GM21619 (cell line): ENCODE data around the gene MYO10.
"Not testable (repeated sequence)": the region's sequence is repeated elsewhere in the genome, so short reads cannot be mapped to it uniquely, and the experiment has no call there.

ENCODE experiments used
- ATAC-seq: cut with Tn5 transposase; IDR thresholded peaks from one replicate; pipeline ENCODE4 v1.9.1; 2021; ENCODE audit not compliant: unreplicated experiment

The MYO10 gene

GRCh38 chr5:16864631-16865131 is 71.4 kb downstream of the MYO10 start:
- ATAC-seq: no peak

GRCh38 chr5:16863469-16863946 is 72.6 kb downstream of the MYO10 start:
- no peak for ATAC-seq

DNA sequence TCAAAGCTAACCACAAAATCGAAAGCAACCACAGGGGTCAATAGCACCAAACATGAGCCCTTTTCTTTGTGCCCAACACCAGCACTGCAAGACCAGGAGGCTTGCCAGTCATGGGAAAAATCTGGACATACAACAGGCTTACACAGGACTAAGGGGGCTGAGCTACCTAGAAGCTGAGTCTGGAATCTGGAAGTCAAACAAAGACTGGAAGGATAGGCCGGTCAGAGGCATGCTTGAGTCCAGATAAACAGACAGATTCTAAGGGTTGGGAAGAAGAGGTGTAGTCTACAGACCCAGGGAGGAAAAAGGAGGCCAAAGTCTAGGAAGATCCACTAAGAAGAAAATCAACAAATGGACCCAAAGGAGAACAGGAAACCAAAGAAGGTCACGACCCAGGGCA is 73.3 kb downstream of the MYO10 start:
- ATAC-seq: no peak

DNA sequence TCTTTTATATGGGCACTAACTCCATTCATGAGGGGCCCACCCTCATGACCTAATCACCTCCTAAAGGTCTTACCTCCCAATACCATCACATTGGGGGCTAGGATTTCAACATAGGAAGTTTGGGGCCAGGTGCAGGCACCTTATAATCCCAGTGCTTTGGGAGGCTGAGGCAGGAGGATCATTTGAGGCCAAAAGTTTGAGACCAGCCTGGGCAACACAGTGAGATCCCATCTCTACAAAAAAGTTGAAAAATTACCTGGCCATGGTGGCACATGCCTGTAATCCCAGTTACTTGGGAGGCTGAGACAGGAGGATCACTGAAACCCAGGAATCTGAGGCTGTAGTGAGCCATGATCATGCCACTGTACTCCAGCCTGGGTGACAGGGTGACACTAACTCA is 76.7 kb downstream of the MYO10 start:
- no peak for ATAC-seq

DNA sequence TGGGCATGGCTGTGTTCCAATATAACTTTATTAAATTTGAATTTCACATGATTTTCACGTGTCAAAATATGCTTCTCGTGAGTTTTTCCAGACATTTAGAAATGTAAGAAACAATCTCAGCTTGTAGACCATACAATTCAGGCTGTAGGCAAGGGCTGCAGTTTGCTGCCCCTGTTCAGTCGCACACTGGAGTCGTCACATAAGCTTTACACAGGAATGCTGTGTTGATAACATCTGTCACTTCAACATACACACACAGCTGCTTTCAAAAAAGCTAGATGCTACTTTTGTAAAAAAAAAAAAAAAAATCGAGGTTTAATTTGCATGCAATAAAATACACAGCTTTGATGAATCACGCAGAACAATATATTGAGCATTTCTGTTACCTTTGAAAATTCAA is 77.9 kb downstream of the MYO10 start:
- ATAC-seq: no peak

GRCh38 chr5:16857635-16858034 is 78.5 kb downstream of the MYO10 start:
- no peak for ATAC-seq

GRCh38 chr5:16856531-16856930 is 79.6 kb downstream of the MYO10 start:
- no peak for ATAC-seq

DNA sequence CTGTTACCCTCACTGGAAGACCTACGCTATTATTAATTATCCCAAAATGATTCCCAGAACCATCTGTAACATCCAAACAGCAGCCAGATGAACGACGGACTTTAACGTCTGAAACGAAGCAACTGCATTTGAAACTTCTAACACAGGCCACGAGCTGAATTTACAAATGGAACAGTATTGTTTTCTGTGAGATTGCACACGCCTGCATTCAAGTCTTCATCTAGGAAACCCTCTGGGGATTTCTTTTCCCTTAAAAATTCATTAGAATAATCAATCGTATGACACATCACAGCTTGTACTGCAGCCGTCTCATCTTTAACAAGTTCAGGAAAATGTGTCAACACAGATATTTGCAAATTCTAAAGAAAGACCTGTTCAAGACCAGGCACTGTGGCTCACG is 80.2 kb downstream of the MYO10 start:
- no peak for ATAC-seq

GRCh38 chr5:16855485-16855884 is 80.6 kb downstream of the MYO10 start:
- ATAC-seq: no peak

DNA sequence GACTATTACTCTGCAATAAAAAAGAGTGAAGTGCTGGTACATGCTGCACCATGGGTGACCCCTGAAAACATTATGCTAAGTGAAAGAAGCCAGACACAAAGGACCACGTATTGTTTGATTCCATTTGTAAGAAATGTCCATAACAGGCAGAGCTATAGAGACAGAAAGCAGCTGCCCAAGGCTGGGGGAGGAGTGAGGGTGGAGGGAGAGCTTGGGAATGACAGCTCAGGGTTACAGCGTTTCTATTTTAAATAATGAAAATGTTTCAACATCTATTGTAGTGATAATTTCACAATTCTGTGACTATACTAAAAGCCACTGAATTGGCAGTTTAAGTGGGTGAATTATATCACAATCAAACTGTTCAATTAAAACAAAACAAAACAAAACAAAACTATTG is 81.7 kb downstream of the MYO10 start:
- no peak for ATAC-seq

DNA sequence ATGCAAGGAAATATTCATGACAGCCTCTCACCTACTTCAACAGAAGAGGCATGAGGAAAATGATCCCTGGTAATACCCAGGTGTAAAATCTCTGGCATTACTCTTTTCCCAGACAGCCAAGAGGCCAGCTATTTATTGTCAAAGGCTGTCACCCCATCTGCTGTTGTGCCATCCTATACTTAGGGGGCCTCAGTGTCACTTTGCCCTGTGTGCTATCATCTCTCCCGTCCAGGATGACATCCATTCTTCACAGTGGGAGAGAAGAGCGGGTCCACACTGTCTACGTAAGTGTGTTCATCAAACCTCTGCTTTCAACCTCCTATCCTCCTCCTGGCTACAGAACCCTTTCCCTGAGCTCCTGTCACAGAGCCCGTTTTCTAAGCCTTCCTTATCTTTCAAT is 82.6 kb downstream of the MYO10 start:
- no peak for ATAC-seq

GRCh38 chr5:16852251-16853005 is 83.7 kb downstream of the MYO10 start:
- no peak for ATAC-seq

- no peak for ATAC-seq
Observed at GRCh38 chr5:16849775-16850174, 86.3 kb downstream of the MYO10 start.

DNA sequence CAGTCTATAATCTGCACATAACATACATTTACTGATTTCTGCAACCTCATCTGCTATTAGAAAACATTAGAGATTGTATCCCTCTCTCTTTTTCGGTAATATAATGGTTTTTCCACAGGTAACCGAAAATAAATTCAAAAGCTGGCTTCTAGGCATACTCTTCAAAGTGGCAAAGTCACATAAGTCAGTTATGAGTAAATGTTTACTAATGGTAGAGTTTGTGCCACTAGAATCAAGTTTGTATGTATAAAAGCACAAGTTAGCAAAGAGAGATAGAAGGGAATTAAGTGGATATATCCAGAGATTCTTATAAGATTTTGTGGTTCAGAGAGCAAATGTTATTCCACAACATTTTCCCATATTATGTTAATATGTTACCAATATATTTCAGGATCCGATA is 86.9 kb downstream of the MYO10 start:
- ATAC-seq: no peak

DNA sequence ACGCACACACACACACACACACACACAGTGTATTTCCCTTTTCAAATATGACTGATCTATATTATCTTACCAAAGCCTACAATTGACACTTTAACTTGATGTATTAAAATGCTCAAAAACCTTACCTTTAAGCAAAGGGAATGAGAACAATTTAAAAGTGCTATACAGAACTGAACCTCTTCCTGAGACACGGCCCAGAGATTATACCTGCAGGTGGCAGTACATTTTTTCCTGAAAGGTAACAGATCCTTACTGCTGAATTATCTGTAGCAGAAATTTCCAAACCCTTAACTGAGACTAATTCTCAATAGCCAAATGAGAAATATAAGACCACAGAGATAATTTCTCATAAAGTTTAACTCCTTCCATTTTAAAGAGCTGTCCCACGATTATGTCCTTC is 91.1 kb downstream of the MYO10 start:
- ATAC-seq: no peak

DNA sequence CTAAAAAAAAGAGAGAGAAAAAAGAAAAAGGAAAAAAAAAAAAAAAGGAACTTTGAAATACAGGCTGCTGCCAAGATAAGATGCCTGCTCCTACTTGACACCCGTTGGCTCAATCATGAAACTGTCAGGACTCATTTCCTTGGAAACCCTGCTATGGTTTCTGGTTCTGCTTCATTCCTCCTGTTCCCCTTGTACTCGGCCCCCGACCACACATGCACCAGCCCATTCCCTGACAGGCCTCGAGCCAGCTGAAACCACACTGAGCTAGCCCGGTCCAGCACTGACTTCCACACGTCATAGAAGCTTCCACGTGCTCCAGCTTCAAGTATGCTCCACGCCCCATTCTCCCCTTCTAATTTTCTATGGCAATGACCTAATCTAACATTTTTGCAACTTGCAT is 93.2 kb downstream of the MYO10 start:
- ATAC-seq: no peak

GRCh38 chr5:16841416-16841815 is 94.7 kb downstream of the MYO10 start:
- ATAC-seq: no peak

GRCh38 chr5:16837305-16837704 is 98.8 kb downstream of the MYO10 start:
- ATAC-seq: no peak

DNA sequence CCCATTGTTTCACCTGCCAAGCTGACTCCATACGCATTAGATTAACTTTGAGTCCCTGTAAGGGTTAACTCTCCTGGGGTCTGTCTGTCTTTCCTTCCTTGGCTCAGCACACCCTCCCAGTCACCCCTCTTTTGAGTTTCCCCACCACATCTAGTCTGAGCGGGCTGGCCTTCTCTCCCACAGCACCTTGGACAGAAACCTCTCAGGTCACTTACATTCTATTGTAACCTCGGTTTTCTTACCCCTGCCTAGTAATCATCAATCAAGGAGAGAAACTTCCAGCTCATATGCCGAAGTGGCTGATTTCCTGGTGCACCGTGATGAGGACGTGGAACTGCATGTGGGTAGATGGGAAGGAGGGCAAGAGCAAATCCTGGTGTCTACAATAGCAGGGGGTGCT is 102.1 kb downstream of the MYO10 start:
- ATAC-seq: no peak

- not testable (repeated sequence) for ATAC-seq
Observed at GRCh38 chr5:16831326-16831725, 104.8 kb downstream of the MYO10 start.

GRCh38 chr5:16827755-16828154 is 108.3 kb downstream of the MYO10 start:
- no peak for ATAC-seq

DNA sequence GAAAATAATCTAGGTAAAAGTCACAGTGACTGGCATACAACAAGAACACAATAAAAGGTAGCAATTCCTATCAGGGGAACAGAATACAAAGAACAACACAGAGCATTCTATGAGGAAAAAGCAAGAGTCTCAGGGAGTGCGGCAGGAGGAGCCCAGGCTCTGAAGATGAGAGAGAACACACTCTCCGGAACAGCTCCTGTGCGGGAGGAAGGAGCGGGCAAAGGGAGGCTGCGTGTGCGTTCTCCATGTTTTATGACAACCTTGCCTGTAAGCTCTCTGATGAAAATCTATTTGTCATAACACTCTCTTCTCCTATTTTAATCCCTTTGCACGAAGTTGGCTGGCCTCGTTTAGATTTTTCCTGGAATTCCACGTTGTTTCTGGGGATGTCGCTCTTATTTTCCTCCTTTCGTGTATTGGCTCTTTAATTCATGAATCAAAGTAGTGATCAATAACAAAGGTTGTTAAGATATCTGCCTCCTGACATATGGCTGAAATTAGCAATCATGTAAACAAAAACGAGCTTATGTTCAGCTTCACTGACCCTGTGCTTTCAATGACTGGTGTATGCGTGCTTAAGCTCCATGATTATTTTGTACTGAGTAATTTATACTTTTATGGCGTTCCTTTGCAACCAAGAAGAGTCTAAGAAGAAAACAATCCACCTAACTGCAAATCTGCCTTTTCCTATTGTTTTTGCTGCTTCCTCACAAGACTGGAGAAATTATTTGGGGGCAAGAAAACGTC is 109.5 kb downstream of the MYO10 start:
- ATAC-seq: no peak
